Neural progenitor cell (in vitro differentiated cells): Measurements from ENCODE around the gene KLHL29. TPM values are rescaled to one million over a fixed set of nuclear protein-coding genes. Genes with fewer than 3 reads are reported as not detected.

Experiments
- DNase-seq: peaks from one replicate; pipeline ENCODE4 v3.0.0-alpha.2; 2016; ENCODE audit warnings: low spot score
- H2AFZ ChIP-seq: fragments of 200-600 bp; sonication (generic); replicated peaks from 2 replicates; pipeline ENCODE4 v1.6.1; 2016; ENCODE audit warnings: antibody characterized with exemption
- H3F3A ChIP-seq: fragments of 200-600 bp; sonication (generic); 2 replicates; pipeline ENCODE4 v1.6.1; 2016; ENCODE audit warnings: antibody characterized with exemption, low read depth
- H3K27ac ChIP-seq: fragments of 200-600 bp; sonication (generic); 2 replicates; pipeline ENCODE4 v1.5.1; 2016; ENCODE audit warnings: mild to moderate bottlenecking
- H3K27me3 ChIP-seq: fragments of 200-600 bp; sonication (generic); 2 replicates; pipeline ENCODE4 v1.6.1; 2016; ENCODE audit warnings: mild to moderate bottlenecking, moderate library complexity
- H3K36me3 ChIP-seq: fragments of 200-600 bp; sonication (generic); 2 replicates; pipeline ENCODE4 v1.5.1; 2016
- H3K4me1 ChIP-seq: fragments of 200-600 bp; sonication (generic); 2 replicates; pipeline ENCODE4 v1.6.1; 2016; ENCODE audit warnings: mixed run types
- H3K4me2 ChIP-seq: fragments of 200-600 bp; sonication (generic); 2 replicates; pipeline ENCODE4 v1.6.1; 2016
- H3K4me3 ChIP-seq: fragments of 200-600 bp; sonication (generic); 2 replicates; pipeline ENCODE4 v1.5.1; 2016
- H3K79me2 ChIP-seq: fragments of 200-600 bp; sonication (generic); 2 replicates; pipeline ENCODE4 v1.6.1; 2016; ENCODE audit warnings: low read depth
- H3K9ac ChIP-seq: fragments of 200-600 bp; sonication (generic); 2 replicates; pipeline ENCODE4 v1.6.1; 2016
- H3K9me3 ChIP-seq: fragments of 200-600 bp; sonication (generic); 2 replicates; pipeline ENCODE4 v1.5.1; 2016; ENCODE audit warnings: low read depth
- H4K20me1 ChIP-seq: fragments of 200-600 bp; sonication (generic); 2 replicates; pipeline ENCODE4 v1.6.1; 2016; ENCODE audit warnings: low read depth
- H3K27ac Mint-ChIP-seq: 3 replicates; pipeline ENCODE4 v1.8.0; 2021; ENCODE audit warnings: mixed read lengths
- H3K27me3 Mint-ChIP-seq: 2 replicates; pipeline ENCODE4 v1.8.0; 2022; ENCODE audit warnings: low read depth, mild to moderate bottlenecking, inconsistent platforms, moderate library complexity, mixed read lengths; ENCODE audit not compliant: insufficient read depth
- H3K36me3 Mint-ChIP-seq: 3 replicates; pipeline ENCODE4 v1.8.0; 2021; ENCODE audit warnings: mixed read lengths
- H3K4me1 Mint-ChIP-seq: 3 replicates; pipeline ENCODE4 v1.8.0; 2021; ENCODE audit warnings: mixed read lengths
- H3K4me3 Mint-ChIP-seq: 3 replicates; pipeline ENCODE4 v1.8.0; 2021; ENCODE audit warnings: mild to moderate bottlenecking, moderate library complexity, mixed read lengths
- H3K9me3 Mint-ChIP-seq: 3 replicates; pipeline ENCODE4 v1.8.0; 2020; ENCODE audit warnings: mixed read lengths
- EZH2 ChIP-seq: fragments of 200-600 bp; sonication (generic); IDR thresholded peaks from 2 replicates; pipeline ENCODE4 v1.6.1; 2017; ENCODE audit warnings: antibody characterized with exemption, mild to moderate bottlenecking, moderate library complexity
- EZH2phosphoT487 ChIP-seq: fragments of 200-600 bp; sonication (generic); IDR thresholded peaks from 2 replicates; pipeline ENCODE4 v1.6.1; 2017; ENCODE audit warnings: antibody characterized with exemption
- total RNA-seq: library from RNA; depleted of rRNA; stranded (reverse); fragments of >200 nt; gene quantifications from 2 replicates; pipeline ENCODE4 v1.2.3, GENCODE V29; 2015; ENCODE audit warnings: low replicate concordance
- TF ChIP-seq, protein P1 (sequence below): fragments of 200-600 bp; sonication (generic); IDR thresholded peaks from 2 replicates; pipeline ENCODE4 v1.5.1; 2017; ENCODE audit warnings: antibody characterized with exemption, mild to moderate bottlenecking

Gene KLHL29
- total RNA-seq, 1 donor from 2014 or later, result 1.6 TPM

DNA sequence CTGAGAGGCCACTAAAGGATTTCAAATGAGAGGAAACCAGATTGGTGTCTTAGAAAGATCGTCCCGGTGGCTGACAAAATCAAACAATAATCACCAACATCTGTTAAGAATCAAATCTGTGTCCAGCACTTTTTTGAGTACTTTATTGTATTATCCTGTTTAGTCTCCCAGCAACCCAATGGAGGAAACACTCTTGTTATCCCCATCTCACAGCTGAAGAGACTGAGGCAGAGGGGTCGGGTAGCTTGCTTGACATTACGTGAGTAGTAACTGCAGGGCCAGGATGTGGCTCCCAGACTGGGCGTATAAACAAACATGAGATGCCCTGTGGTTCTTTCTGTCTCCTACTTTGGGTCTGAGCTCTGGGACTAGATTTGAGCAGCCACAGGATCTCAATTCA, 76.0 kb downstream of the KLHL29 start:
- Histone ChIP-seq H2AFZ (no peak overlapping the region), H3K36me3 (no peaks in the 10 kb centered on the region), H3K27ac (no peak overlapping the region), H3K9me3 (no peaks in the 10 kb centered on the region), H4K20me1 (no peaks in the 10 kb centered on the region), H3K79me2 (no peaks in the 10 kb centered on the region), H3K27me3 (no peaks in the 10 kb centered on the region), H3K4me1 (no peaks in the 10 kb centered on the region), H3K9ac (no peak overlapping the region), H3K4me3 (no peak overlapping the region), H3F3A (no peaks in the 10 kb centered on the region), H3K4me2 (no peak overlapping the region)
- H3K27me3 Mint-ChIP-seq, result no peaks in the 10 kb centered on the region
- peaks cover 7% of the 10 kb centered on the region for H3K4me1 Mint-ChIP-seq
- TF ChIP-seq EZH2 (no peak), EZH2phosphoT487 (no peak)
- TF ChIP-seq, protein P1, sequence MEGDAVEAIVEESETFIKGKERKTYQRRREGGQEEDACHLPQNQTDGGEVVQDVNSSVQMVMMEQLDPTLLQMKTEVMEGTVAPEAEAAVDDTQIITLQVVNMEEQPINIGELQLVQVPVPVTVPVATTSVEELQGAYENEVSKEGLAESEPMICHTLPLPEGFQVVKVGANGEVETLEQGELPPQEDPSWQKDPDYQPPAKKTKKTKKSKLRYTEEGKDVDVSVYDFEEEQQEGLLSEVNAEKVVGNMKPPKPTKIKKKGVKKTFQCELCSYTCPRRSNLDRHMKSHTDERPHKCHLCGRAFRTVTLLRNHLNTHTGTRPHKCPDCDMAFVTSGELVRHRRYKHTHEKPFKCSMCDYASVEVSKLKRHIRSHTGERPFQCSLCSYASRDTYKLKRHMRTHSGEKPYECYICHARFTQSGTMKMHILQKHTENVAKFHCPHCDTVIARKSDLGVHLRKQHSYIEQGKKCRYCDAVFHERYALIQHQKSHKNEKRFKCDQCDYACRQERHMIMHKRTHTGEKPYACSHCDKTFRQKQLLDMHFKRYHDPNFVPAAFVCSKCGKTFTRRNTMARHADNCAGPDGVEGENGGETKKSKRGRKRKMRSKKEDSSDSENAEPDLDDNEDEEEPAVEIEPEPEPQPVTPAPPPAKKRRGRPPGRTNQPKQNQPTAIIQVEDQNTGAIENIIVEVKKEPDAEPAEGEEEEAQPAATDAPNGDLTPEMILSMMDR, result no peak
- DNase-seq, result no peak
- no peak overlapping the region for H3K27ac Mint-ChIP-seq
- no peaks in the 10 kb centered on the region for H3K36me3 Mint-ChIP-seq
- H3K4me3 Mint-ChIP-seq, result no peak overlapping the region
- H3K9me3 Mint-ChIP-seq, result no peaks in the 10 kb centered on the region

DNA sequence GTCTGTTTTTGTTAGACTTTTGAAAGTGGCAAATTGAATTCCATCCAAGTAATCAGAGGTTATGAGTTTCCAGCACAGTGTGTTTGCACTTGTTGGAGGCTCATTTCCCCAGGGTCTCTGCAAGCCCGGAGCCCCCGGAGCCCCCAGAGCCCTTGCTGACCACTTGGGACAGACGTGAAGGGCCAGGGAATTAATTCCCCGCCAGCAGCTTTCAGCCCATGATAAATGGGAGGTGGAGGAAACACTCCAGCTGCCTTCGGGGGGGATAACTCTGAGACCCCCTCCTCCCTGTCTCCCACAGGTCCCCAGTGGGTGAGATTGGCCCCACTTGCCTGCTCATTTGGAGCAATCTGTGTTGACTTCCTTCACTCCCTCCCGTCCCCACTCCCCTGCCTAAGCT, 79.2 kb downstream of the KLHL29 start:
- no peaks in the 10 kb centered on the region for H3K4me1 ChIP-seq
- H3K4me3 ChIP-seq, result no peak overlapping the region
- H3K9ac ChIP-seq, result no peak overlapping the region
- no peak overlapping the region for H3K27ac Mint-ChIP-seq
- H3K9me3 Mint-ChIP-seq, result no peaks in the 10 kb centered on the region
- no peaks in the 10 kb centered on the region for H3K79me2 ChIP-seq
- H3K27ac ChIP-seq, result no peak overlapping the region
- TF ChIP-seq EZH2phosphoT487 (no peak), EZH2 (no peak)
- TF ChIP-seq, protein P1, result no peak
- DNase-seq, result no peak
- H3K27me3 ChIP-seq, result no peaks in the 10 kb centered on the region
- no peak overlapping the region for H3K4me3 Mint-ChIP-seq
- no peak overlapping the region for H2AFZ ChIP-seq
- H3K4me1 Mint-ChIP-seq, result peaks cover 7% of the 10 kb centered on the region
- H3K36me3 Mint-ChIP-seq, result peaks cover 1% of the 10 kb centered on the region
- no peaks in the 10 kb centered on the region for H3K9me3 ChIP-seq
- H3K27me3 Mint-ChIP-seq, result no peaks in the 10 kb centered on the region
- H3K36me3 ChIP-seq, result no peaks in the 10 kb centered on the region
- H3F3A ChIP-seq, result no peaks in the 10 kb centered on the region
- H4K20me1 ChIP-seq, result no peaks in the 10 kb centered on the region
- H3K4me2 ChIP-seq, result no peak overlapping the region

DNA sequence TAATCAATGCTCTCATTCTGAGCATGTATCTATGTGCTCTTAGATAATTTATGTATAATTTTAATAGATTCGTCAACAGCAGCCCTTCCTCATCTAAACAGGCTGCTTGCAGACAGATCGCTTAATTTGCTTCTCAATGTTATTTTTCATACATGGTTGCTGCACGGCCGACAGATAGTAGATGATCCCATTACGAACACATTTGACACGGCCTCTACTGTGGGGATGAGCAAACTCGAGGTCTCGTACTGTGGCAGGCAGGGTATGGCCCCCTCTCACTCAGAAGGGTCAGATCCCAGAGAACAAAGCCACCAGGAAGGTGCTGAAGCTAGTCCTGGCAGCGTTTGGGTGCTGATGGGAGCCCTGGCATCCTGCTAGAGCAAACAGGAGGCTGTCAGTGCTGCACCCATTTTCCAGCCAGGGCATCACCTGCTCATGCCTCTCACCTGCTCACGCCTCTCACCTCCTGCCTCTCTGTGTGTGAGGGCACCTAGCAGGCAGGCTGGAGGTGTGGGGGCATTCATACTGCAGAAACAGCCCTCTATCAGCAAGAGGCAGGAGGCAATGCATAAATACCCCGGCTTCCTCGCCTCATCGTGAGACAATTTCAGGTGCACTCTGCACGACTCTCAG, 80.0 kb downstream of the KLHL29 start:
- Histone ChIP-seq H3K27ac (no peak overlapping the region), H3K36me3 (no peaks in the 10 kb centered on the region), H3K27me3 (no peaks in the 10 kb centered on the region), H3K4me1 (no peaks in the 10 kb centered on the region), H4K20me1 (no peaks in the 10 kb centered on the region), H3K9ac (no peak overlapping the region), H2AFZ (no peak overlapping the region), H3F3A (no peaks in the 10 kb centered on the region), H3K79me2 (no peaks in the 10 kb centered on the region), H3K4me2 (no peak overlapping the region), H3K9me3 (no peaks in the 10 kb centered on the region), H3K4me3 (no peak overlapping the region)
- H3K27me3 Mint-ChIP-seq, result no peaks in the 10 kb centered on the region
- H3K36me3 Mint-ChIP-seq, result peaks cover 3% of the 10 kb centered on the region
- no peak overlapping the region for H3K4me3 Mint-ChIP-seq
- no peak for DNase-seq
- TF ChIP-seq, protein P1, result no peak
- no peak for TF ChIP-seq EZH2
- no peak for TF ChIP-seq EZH2phosphoT487
- no peaks in the 10 kb centered on the region for H3K9me3 Mint-ChIP-seq
- no peak overlapping the region for H3K27ac Mint-ChIP-seq
- peaks cover 7% of the 10 kb centered on the region for H3K4me1 Mint-ChIP-seq
